Sigmoid colon (tissue), 7 donors: ENCODE data around the gene MBD4. TPM values are rescaled to one million over a fixed set of nuclear protein-coding genes. Genes with fewer than 3 reads are reported as not detected.
"Not testable (repeated sequence)": the region's sequence is repeated elsewhere in the genome, so short reads cannot be mapped to it uniquely, and the experiment has no call there.

Experiments used
- DNase-seq: peaks from one replicate; pipeline ENCODE4 v3.0.0-alpha.2; 2019
- H3K27ac ChIP-seq, 4 donors: fragments of 200-600 bp; sonication (generic); one replicate each; pipeline ENCODE4 v1.5.1; 2016 to 2019; ENCODE audit warnings: mild to moderate bottlenecking in 1 of 4
- H3K27me3 ChIP-seq, 3 donors: fragments of 200-600 bp; sonication (generic); one replicate each; pipeline ENCODE4 v1.5.1; 2019; ENCODE audit warnings: mild to moderate bottlenecking in 1 of 3
- H3K36me3 ChIP-seq, 4 donors: fragments of 200-600 bp; sonication (generic); one replicate each; pipeline ENCODE4 v1.5.1; 2016 to 2019
- H3K4me1 ChIP-seq, 4 donors: fragments of 200-600 bp; sonication (generic); one replicate each; pipeline ENCODE4 v1.5.1; 2017 to 2019
- H3K4me3 ChIP-seq, 4 donors: fragments of 200-600 bp; sonication (generic); one replicate each; pipeline ENCODE4 v1.5.1; 2017 to 2019; ENCODE audit warnings: mild to moderate bottlenecking in 2 of 4, moderate library complexity in 1 of 4
- H3K9me3 ChIP-seq, 4 donors: fragments of 200-600 bp in 3 of 4; sonication (generic) in 3 of 4; one replicate each; pipeline versions ENCODE4 v1.5.1 to v1.6.1; 2013 to 2019
- EP300 ChIP-seq, 4 donors: sonication (generic); formaldehyde crosslinking; IDR thresholded peaks; one replicate each; pipeline ENCODE4 v1.6.1; 2017; ENCODE audit warnings: antibody characterized with exemption in 4 of 4
- POLR2A ChIP-seq, 2 donors: fragments of 450-650 bp; IDR thresholded peaks; one replicate each; pipeline ENCODE4 v1.6.1; 2016; ENCODE audit warnings: antibody characterized with exemption in 2 of 2, mild to moderate bottlenecking in 2 of 2, moderate library complexity in 2 of 2
- POLR2AphosphoS5 ChIP-seq, 4 donors: sonication (generic); formaldehyde crosslinking; IDR thresholded peaks; one replicate each; pipeline ENCODE4 v1.6.1; 2017; ENCODE audit warnings: antibody characterized with exemption in 4 of 4
- WGBS, 2 donors: extraction: QIAGEN DNeasy Blood & Tissue Kit; methylation state at CpG; one replicate each; pipeline ENCODE4 v1.1.7; 2013; 5-methylcytosine and 5-hydroxymethylcytosine counted together
- intact Hi-C: fragments of 100-400 bp; cut with DNase I; formaldehyde crosslinking; loops from one replicate; pipeline ENCODE4 v1.15.1; 2023
- polyA plus RNA-seq, 3 donors: library from polyadenylated mRNA; stranded (reverse); fragments of 200-250 nt; gene quantifications; one replicate each; pipeline ENCODE4 v1.2.3, GENCODE V29; 2013
- total RNA-seq, 4 donors: library from RNA; depleted of rRNA; stranded (reverse); fragments of >200 nt; gene quantifications; one replicate each; pipeline ENCODE4 v1.1.0, GENCODE V29; 2016
- TF ChIP-seq, protein P1 (sequence below), 4 experiments: fragments of 450-650 bp in 3 of 4; fragments of 200-600 bp in 1 of 4; IDR thresholded peaks; one replicate each; pipeline ENCODE4 v1.5.1; 2016 to 2019; ENCODE audit warnings: antibody characterized with exemption in 4 of 4, mild to moderate bottlenecking in 3 of 4, moderate library complexity in 2 of 4
- donor health status: healthy with polysubstance abuse.
- donor health status: Bipolar disorder and iron deficiency.
- donor health status: healthy.

MBD4 gene
- total and polyA plus RNA-seq, 7 donors: 11.8 to 21.6 (median 15.8) TPM

DNA sequence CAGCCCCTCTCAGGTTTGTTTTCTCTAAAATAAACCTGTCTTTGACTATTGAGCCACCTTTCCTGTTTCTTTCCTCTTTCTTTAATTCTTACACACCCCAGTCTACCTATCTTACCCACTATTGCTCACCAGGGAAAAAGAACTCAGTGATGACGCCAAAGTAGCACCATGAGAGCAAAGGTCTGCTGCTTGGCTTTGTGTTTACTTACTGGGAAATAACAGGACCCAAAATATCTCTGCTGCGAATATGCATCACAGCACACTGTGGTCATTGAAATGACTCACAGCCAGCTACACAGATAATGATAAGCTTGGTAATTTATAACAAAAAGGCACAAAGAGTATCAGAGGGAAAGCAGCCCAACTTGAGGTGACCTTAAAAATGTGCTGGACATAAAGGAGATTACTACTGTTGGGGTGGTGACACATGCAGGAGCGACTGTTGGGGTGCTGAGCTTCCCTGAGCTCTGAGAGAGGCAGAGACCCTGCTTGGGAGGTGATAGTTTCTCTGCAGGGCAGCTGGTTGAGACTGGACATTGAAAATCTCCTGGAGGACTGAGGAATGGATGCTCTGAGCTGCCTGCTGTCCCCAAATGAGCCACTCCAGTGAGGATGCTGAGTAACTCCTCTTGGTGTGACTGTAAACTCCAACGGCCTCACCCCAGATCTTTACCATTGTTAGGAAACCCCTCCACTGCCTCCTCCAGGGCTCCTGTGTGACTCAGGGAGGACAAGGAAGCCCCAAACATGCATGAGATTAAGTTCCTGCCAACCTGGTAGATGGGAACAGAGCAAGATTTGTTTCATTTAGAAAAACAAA, 25.9 kb downstream of the MBD4 start:
- Histone ChIP-seq H3K36me3 (no peaks in the 10 kb centered on the region), H3K9me3 (no peaks in the 10 kb centered on the region), H3K4me3 (no peak overlapping the region), H3K4me1 (no peaks in the 10 kb centered on the region), H3K27me3 (no peaks in the 10 kb centered on the region), H3K27ac (no peak overlapping the region)
- intact Hi-C loops: no loop called here
- no peak for DNase-seq
- TF ChIP-seq POLR2AphosphoS5 (IDR thresholded peaks at IDR 0.05): no peak
- TF ChIP-seq POLR2A (IDR thresholded peaks at IDR 0.05): no peak
- no peak for TF ChIP-seq EP300 (IDR thresholded peaks at IDR 0.05)
- TF ChIP-seq, protein P1, sequence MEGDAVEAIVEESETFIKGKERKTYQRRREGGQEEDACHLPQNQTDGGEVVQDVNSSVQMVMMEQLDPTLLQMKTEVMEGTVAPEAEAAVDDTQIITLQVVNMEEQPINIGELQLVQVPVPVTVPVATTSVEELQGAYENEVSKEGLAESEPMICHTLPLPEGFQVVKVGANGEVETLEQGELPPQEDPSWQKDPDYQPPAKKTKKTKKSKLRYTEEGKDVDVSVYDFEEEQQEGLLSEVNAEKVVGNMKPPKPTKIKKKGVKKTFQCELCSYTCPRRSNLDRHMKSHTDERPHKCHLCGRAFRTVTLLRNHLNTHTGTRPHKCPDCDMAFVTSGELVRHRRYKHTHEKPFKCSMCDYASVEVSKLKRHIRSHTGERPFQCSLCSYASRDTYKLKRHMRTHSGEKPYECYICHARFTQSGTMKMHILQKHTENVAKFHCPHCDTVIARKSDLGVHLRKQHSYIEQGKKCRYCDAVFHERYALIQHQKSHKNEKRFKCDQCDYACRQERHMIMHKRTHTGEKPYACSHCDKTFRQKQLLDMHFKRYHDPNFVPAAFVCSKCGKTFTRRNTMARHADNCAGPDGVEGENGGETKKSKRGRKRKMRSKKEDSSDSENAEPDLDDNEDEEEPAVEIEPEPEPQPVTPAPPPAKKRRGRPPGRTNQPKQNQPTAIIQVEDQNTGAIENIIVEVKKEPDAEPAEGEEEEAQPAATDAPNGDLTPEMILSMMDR (IDR thresholded peaks at IDR 0.05): no peak
- 34 to 70% methylated on average over 4 of the region's 4 CpGs for WGBS, 2 donors

DNA sequence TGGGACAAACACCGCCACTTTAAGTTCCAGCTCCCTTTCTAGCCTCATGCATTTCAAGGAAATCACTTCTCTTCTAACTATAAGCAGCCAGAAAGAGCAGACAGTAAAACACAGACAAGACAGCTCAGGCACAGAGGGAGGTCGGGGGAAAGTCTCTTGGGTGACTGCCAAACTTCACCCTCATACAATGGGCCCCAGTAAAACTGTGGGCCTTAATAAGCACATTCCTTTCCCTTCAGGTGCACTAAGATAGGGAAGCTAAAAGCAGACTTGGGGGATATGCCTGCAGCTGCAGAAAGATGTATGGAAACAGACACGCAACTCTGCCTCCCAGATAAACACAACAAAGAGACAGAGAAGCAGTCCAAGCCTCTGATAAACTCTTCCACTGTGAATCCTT, 26.5 kb downstream of the MBD4 start:
- H3K9me3 ChIP-seq, H3K4me3 ChIP-seq, intact Hi-C loops, H3K4me1 ChIP-seq, H3K27me3 ChIP-seq, H3K36me3 ChIP-seq, DNase-seq: not testable (repeated sequence)
- H3K27ac ChIP-seq: peak overlapping the region in 1 of 4 donors; percentile 25
- 49 to 62% methylated on average over 3 of the region's 3 CpGs for WGBS, 2 donors

DNA sequence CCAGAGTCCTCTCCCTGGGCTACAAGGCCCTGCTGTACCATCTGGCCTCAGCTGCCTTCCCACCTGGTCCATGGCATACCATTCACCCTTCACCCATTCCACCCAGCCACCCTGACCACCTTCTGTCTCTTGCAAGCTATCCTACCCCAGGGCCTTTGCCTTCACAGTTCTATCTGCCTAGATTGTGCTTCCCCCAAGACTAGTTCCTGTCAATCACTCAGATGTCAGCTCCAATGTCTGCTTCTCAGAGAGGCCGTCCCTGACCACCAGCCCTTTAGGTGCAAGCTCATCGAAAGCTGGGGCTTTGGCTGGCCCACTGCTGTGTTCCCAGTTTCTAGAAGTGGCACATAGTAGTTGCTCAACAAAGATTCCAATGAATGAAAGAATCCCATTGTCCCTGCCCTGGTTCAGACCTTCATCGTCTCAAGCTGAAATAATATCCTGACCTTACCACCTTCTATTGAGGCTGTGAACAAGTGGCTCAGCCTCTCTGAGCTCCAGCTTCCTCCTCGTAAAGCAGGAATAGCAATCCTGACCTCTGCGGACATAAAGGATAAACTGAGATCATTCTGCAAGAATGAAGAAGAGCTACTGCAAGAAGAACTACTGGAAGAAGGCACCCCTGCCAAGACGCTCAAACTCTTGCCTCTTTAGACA, 27.1 kb downstream of the MBD4 start:
- 80 to 82% methylated on average over 6 of the region's 6 CpGs for WGBS, 2 donors
- Histone ChIP-seq H3K36me3 (no peaks in the 10 kb centered on the region), H3K27ac (peak overlapping the region in 1 of 4 donors; percentile 25), H3K4me3 (no peak overlapping the region), H3K9me3 (no peaks in the 10 kb centered on the region), H3K27me3 (no peaks in the 10 kb centered on the region), H3K4me1 (no peaks in the 10 kb centered on the region)
- intact Hi-C loops: no loop called here
- TF ChIP-seq, protein P1 (IDR thresholded peaks at IDR 0.05): no peak
- TF ChIP-seq POLR2A (IDR thresholded peaks at IDR 0.05) (no peak), POLR2AphosphoS5 (IDR thresholded peaks at IDR 0.05) (no peak), EP300 (IDR thresholded peaks at IDR 0.05) (no peak)
- no peak for DNase-seq

DNA sequence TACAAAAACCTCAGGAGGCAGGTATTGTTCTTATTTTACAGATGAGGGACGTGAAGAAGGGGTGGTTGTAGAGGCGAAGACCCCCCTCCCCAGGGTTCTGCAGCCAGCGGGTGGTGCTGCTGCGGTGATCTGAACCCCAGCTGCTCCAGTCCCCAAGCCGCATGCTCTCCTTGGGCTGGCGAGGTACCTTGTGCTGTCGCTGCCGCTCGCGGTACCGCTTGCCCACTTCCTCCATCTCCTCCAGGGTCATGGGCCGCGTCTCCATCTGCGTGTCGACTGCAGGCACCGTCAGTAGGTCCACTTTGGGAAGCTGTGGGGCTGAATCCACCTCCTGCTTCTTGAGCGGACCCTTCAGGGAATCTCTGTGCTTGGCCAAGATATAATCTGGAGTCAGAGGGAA, 28.8 kb downstream of the MBD4 start:
- 92% methylated on average over 17 of the region's 17 CpGs for WGBS, 2 donors
- intact Hi-C loops: no loop called here
- no peaks in the 10 kb centered on the region for H3K9me3 ChIP-seq

DNA sequence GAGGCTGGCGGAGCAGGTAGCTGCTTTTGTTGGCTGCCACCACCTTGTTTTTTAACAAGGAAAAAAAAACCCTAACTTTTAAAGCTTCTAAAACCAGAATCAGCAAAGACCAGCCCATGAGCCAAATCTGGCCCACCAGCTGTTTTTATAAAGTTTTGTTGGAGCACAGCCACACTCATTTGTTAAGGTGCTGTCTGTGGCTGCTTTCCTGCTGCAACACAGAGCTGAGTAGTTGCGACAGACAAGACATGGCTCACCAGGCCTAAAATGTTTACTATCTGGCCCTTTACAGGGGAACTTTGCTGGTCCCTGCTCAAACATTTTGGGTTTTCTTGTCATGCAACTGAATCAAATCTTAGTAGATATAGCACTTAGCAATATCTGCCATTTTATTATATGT, 30.2 kb downstream of the MBD4 start:
- WGBS, 2 donors: 82 to 92% methylated on average over 2 of the region's 2 CpGs
- H3K4me1 ChIP-seq: no peaks in the 10 kb centered on the region
- H3K27ac ChIP-seq: no peak overlapping the region
- DNase-seq: no peak
- no peaks in the 10 kb centered on the region for H3K36me3 ChIP-seq
- no peak overlapping the region for H3K4me3 ChIP-seq
- intact Hi-C loops: no loop called here
- TF ChIP-seq, protein P1 (IDR thresholded peaks at IDR 0.05): no peak
- TF ChIP-seq POLR2AphosphoS5 (IDR thresholded peaks at IDR 0.05): no peak
- TF ChIP-seq POLR2A (IDR thresholded peaks at IDR 0.05): no peak
- TF ChIP-seq EP300 (IDR thresholded peaks at IDR 0.05): no peak
- H3K27me3 ChIP-seq: no peaks in the 10 kb centered on the region
- H3K9me3 ChIP-seq: no peaks in the 10 kb centered on the region

More for the DNA sequence above, 28.8 kb downstream of the MBD4 start:
- TF ChIP-seq POLR2A (IDR thresholded peaks at IDR 0.05) (no peak), EP300 (IDR thresholded peaks at IDR 0.05) (no peak), POLR2AphosphoS5 (IDR thresholded peaks at IDR 0.05) (no peak)
- TF ChIP-seq, protein P1 (IDR thresholded peaks at IDR 0.05): no peak
- Histone ChIP-seq H3K4me1 (no peaks in the 10 kb centered on the region), H3K4me3 (no peak overlapping the region), H3K27ac (no peak overlapping the region), H3K27me3 (no peaks in the 10 kb centered on the region), H3K36me3 (no peaks in the 10 kb centered on the region)
- no peak for DNase-seq
